A549 (cell line): Measurements from ENCODE around the gene CFAP58. TPM values are rescaled to one million over a fixed set of nuclear protein-coding genes. Genes with fewer than 3 reads are reported as not detected.
A peak's percentile ranks its signal among the peaks of the same experiment; 100 is the strongest.

Source experiments
- ATAC-seq, 2 experiments: fragments of 200-7000 bp in 1 of 2; fragments of >200 bp in 1 of 2; cut with Nextera tagmentation in 1 of 2; cut with Tn5 transposase in 1 of 2; 3 replicates each; pipeline versions ENCODE4 v1.8.0 to v1.9.1; 2018 to 2020; ENCODE audit warnings: mild to moderate bottlenecking in 1 of 2, moderate library complexity in 1 of 2
- CTCF ChIA-PET: fragments of 300-600 bp; sonication (Branson Sonifier 250); formaldehyde crosslinking; extraction: SDS; loops from one replicate; lab custom pipeline; 2021; ENCODE audit warnings: antibody characterized with exemption, inconsistent platforms; lab: Yijun Ruan, JAX
- POLR2A ChIA-PET: fragments of 350-600 bp; formaldehyde crosslinking; extraction: SDS; loops from one replicate; lab custom pipeline; 2021; ENCODE audit warnings: antibody characterized with exemption, inconsistent platforms; lab: Yijun Ruan, JAX
- DNase-seq, 2 experiments: peaks; one replicate each; pipeline versions ENCODE4 v3.0.0 to v3.0.0-alpha.2; 2011 to 2016; ENCODE audit warnings: low read depth in 1 of 2, low spot score in 1 of 2
- FAIRE-seq: peaks from 2 replicates; lab custom pipeline; 2011; peaks lifted over from hg19 to GRCh38; lab: Jason Lieb, UNC
- H3K27ac ChIP-seq, 2 experiments: fragments of >200 bp; sonication (Bioruptor Twin); formaldehyde crosslinking; 3 replicates each; pipeline ENCODE4 v1.5.1; 2016 to 2017
- H3K4me1 ChIP-seq: fragments of >200 bp; sonication (Bioruptor Twin); formaldehyde crosslinking; 3 replicates; pipeline ENCODE4 v1.6.1; 2016
- H3K4me2 ChIP-seq: fragments of >200 bp; sonication (Bioruptor Twin); formaldehyde crosslinking; 3 replicates; pipeline ENCODE4 v1.6.1; 2016
- H3K4me3 ChIP-seq: fragments of >200 bp; sonication (Bioruptor Twin); formaldehyde crosslinking; 3 replicates; pipeline ENCODE4 v1.5.1; 2016
- H3K9me3 ChIP-seq: fragments of >200 bp; sonication (Bioruptor Twin); formaldehyde crosslinking; 3 replicates; pipeline ENCODE4 v1.6.1; 2016
- CBX8 ChIP-seq: fragments of 200-600 bp; sonication (generic); IDR thresholded peaks from 2 replicates; pipeline ENCODE4 v1.6.1; 2016
- CEBPB ChIP-seq, 2 experiments: fragments of >200 bp in 1 of 2; sonication (Bioruptor Twin) in 1 of 2; formaldehyde crosslinking in 1 of 2; IDR thresholded peaks; 2 replicates each; pipeline ENCODE4 v1.6.1; 2012 to 2016
- CHD2 ChIP-seq: fragments of 150-350 bp; IDR thresholded peaks from 2 replicates; pipeline ENCODE4 v1.6.1; 2014; ENCODE audit warnings: low read length; ENCODE audit not compliant: partially characterized antibody
- EHMT2 ChIP-seq: fragments of 200-600 bp; sonication (generic); IDR thresholded peaks from 2 replicates; pipeline ENCODE4 v1.6.1; 2016; ENCODE audit warnings: antibody characterized with exemption, low read depth, mild to moderate bottlenecking, moderate library complexity
- FOSB ChIP-seq: fragments of 250-450 bp; sonication (Bioruptor Pico); IDR thresholded peaks from 2 replicates; pipeline ENCODE4 v1.5.0; 2020; ENCODE audit warnings: mild to moderate bottlenecking, moderate library complexity
- FOSL2 ChIP-seq, 2 experiments: fragments of 450-650 bp in 1 of 2; fragments of >200 bp in 1 of 2; sonication (Bioruptor Twin) in 1 of 2; formaldehyde crosslinking; IDR thresholded peaks; 2 replicates each; pipeline versions ENCODE4 v1.5.0 to v1.6.1; 2016 to 2020; ENCODE audit warnings: mild to moderate bottlenecking in 1 of 2, moderate library complexity in 1 of 2
- FOXS1 ChIP-seq: fragments of 250-450 bp; sonication (Bioruptor Pico); IDR thresholded peaks from 2 replicates; pipeline ENCODE4 v1.5.0; 2020; ENCODE audit warnings: mild to moderate bottlenecking, moderate library complexity
- HEYL ChIP-seq: fragments of 250-450 bp; sonication (Bioruptor Pico); IDR thresholded peaks from 2 replicates; pipeline ENCODE4 v1.8.0; 2021; ENCODE audit warnings: mild to moderate bottlenecking, moderate library complexity
- HOXA7 ChIP-seq: fragments of 250-450 bp; sonication (Bioruptor Pico); IDR thresholded peaks from 2 replicates; pipeline ENCODE4 v1.5.0; 2020; ENCODE audit warnings: mild to moderate bottlenecking, moderate library complexity
- HOXB13 ChIP-seq: fragments of 250-450 bp; sonication (Bioruptor Pico); IDR thresholded peaks from 2 replicates; pipeline ENCODE4 v1.5.0; 2020; ENCODE audit warnings: low read depth, mild to moderate bottlenecking, moderate library complexity
- JUN ChIP-seq, 2 experiments: fragments of >200 bp; sonication (Bioruptor Twin); formaldehyde crosslinking; IDR thresholded peaks; 2 replicates in 1 of 2; 3 replicates in 1 of 2; pipeline ENCODE4 v1.6.1; 2016 to 2017
- JUNB ChIP-seq: fragments of >200 bp; sonication (Bioruptor Twin); formaldehyde crosslinking; IDR thresholded peaks from 2 replicates; pipeline ENCODE4 v1.6.1; 2016
- MAZ ChIP-seq: fragments of 150-350 bp; IDR thresholded peaks from 2 replicates; pipeline ENCODE4 v1.6.1; 2014; ENCODE audit warnings: antibody characterized with exemption, low read depth, low read length, borderline replicate concordance
- MYC ChIP-seq: IDR thresholded peaks from 2 replicates; pipeline ENCODE4 v1.6.1; 2012; ENCODE audit warnings: mild to moderate bottlenecking, inconsistent platforms, low read length, improper control_type of control experiment, borderline replicate concordance
- NR3C1 ChIP-seq: fragments of >200 bp; sonication (Bioruptor Twin); formaldehyde crosslinking; IDR thresholded peaks from 3 replicates; pipeline ENCODE4 v1.6.1; 2017
- POLR2A ChIP-seq: IDR thresholded peaks from 2 replicates; pipeline ENCODE4 v1.6.1; 2012; ENCODE audit warnings: mild to moderate bottlenecking, low read length
- RAD21 ChIP-seq, 2 experiments: fragments of >200 bp in 1 of 2; sonication (Bioruptor Twin) in 1 of 2; formaldehyde crosslinking in 1 of 2; IDR thresholded peaks in 1 of 2; conservative IDR thresholded peaks in 1 of 2; 2 replicates in 1 of 2; 3 replicates in 1 of 2; pipeline ENCODE4 v1.6.1; 2012 to 2018; ENCODE audit warnings: inconsistent platforms in 1 of 2
- RARB ChIP-seq: fragments of 250-450 bp; sonication (Bioruptor Pico); IDR thresholded peaks from 2 replicates; pipeline ENCODE4 v1.8.0; 2021; ENCODE audit warnings: mild to moderate bottlenecking, moderate library complexity
- RCOR1 ChIP-seq: fragments of 150-350 bp; IDR thresholded peaks from 2 replicates; pipeline ENCODE4 v1.6.1; 2014; ENCODE audit warnings: antibody characterized with exemption, low read length, low read depth
- RFX5 ChIP-seq: fragments of 450-650 bp; IDR thresholded peaks from 2 replicates; pipeline ENCODE4 v1.7.1; 2014; ENCODE audit warnings: antibody characterized with exemption, mild to moderate bottlenecking, moderate library complexity
- RNF2 ChIP-seq: fragments of 200-600 bp; sonication (generic); IDR thresholded peaks from 2 replicates; pipeline ENCODE4 v1.6.1; 2016; ENCODE audit warnings: low read depth, mild to moderate bottlenecking, antibody characterized with exemption, moderate library complexity, borderline replicate concordance
- SMC3 ChIP-seq: fragments of >200 bp; sonication (Bioruptor Twin); formaldehyde crosslinking; IDR thresholded peaks from 3 replicates; pipeline ENCODE4 v1.6.1; 2018; ENCODE audit warnings: inconsistent platforms
- TP53 ChIP-seq: fragments of 250-450 bp; sonication (Bioruptor Pico); IDR thresholded peaks from 2 replicates; pipeline ENCODE4 v1.5.0; 2021; ENCODE audit warnings: mild to moderate bottlenecking, moderate library complexity
- ZC3H11A ChIP-seq: fragments of 450-650 bp; IDR thresholded peaks from 2 replicates; pipeline ENCODE4 v1.6.1; 2014; ENCODE audit warnings: antibody characterized with exemption, mild to moderate bottlenecking
- ZSCAN20 ChIP-seq: fragments of 250-450 bp; sonication (Bioruptor Pico); IDR thresholded peaks from 2 replicates; pipeline ENCODE4 v1.8.0; 2022; ENCODE audit warnings: mild to moderate bottlenecking, moderate library complexity
- WGBS: methylation state at CpG from one replicate; pipeline ENCODE4 v1.1.6; 2017; ENCODE audit errors: missing lambda C conversion rate; 5-methylcytosine and 5-hydroxymethylcytosine counted together
- polyA plus RNA-seq, 4 experiments: library from polyadenylated mRNA; depleted of rRNA in 3 of 4; stranded (reverse); fragments of >200 nt; fragmentation: RNase III in 1 of 4; extraction: RNeasy Plus Mini Kit Qiagen cat#74134 plus additional on column Dnase treatment in 1 of 4; gene quantifications; 2 replicates in 3 of 4; 3 replicates in 1 of 4; pipeline ENCODE4 v1.2.3, GENCODE V29; 2011 to 2017
- TF ChIP-seq, protein P1 (sequence below): IDR thresholded peaks from 2 replicates; pipeline ENCODE4 v1.6.1; 2012
- TF ChIP-seq, protein P2 (sequence below): IDR thresholded peaks from 2 replicates; pipeline ENCODE4 v1.6.1; 2012
- TF ChIP-seq, protein P3 (sequence below): fragments of 200-600 bp; sonication (generic); IDR thresholded peaks from 2 replicates; pipeline ENCODE4 v1.6.1; 2016; ENCODE audit warnings: antibody characterized with exemption, mild to moderate bottlenecking, moderate library complexity
- TF ChIP-seq, protein P4 (sequence below): fragments of 150-350 bp; IDR thresholded peaks from 2 replicates; pipeline ENCODE4 v1.6.1; 2014; ENCODE audit warnings: low read depth, mild to moderate bottlenecking, low read length
- TF ChIP-seq, protein P5 (sequence below): fragments of >200 bp; sonication (Bioruptor Twin); formaldehyde crosslinking; IDR thresholded peaks from 3 replicates; pipeline ENCODE4 v1.6.1; 2016

Gene CFAP58
- polyA plus RNA-seq, 2 of the 4 experiments (the other 2 are of a cell fraction): 0.22 to 0.25 TPM

DNA sequence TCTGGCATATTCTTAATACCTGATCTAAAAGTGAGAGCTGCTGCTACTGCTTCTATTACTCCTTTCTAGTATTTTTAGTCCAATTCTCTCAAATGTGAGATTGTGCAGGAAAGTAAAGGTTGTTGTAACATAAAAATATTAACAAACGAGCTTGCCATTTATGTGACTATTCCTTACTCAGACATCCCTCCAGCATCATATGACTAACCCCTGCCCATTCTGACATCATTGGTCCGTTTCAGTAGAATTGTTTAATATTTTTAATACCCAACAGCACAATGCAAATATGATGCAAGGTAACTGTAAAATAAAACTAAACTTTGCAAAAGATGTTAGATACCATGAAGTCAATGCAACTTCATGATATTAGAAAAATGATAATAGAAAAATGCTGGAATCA lies 83.6 kb downstream of the CFAP58 start:
- FAIRE-seq (peak; percentile 13), DNase-seq (no peak), ATAC-seq (no peak)
- WGBS: 6% methylated on average over 2 of the region's 2 CpGs
- Histone ChIP-seq H3K4me3 (no peak overlapping the region), H3K27ac (no peak overlapping the region), H3K4me2 (no peak overlapping the region), H3K4me1 (no peaks in the 10 kb centered on the region), H3K9me3 (no peaks in the 10 kb centered on the region)
- ChIA-PET POLR2A (no interaction called here), CTCF (interaction anchor here (1.0 kb wide), 1 partner anchor 17 kb away, joined by 3 read pairs; no protein-coding TSS in a partner anchor)
- TF ChIP-seq FOSL2 (IDR thresholded peaks at IDR 0.05) (no peak), FOSL2 (CRISPR knock-in tag; IDR thresholded peaks at IDR 0.05) (no peak), EHMT2 (no peak), NR3C1 (no peak), RAD21 (conservative IDR thresholded peaks at IDR 0.05 in 1 of 2, IDR thresholded peaks at IDR 0.05 in 1 of 2) (no peak), JUN (IDR thresholded peaks at IDR 0.05) (no peak), CEBPB (IDR thresholded peaks at IDR 0.05) (no peak), POLR2A (no peak), HOXA7 (CRISPR knock-in tag) (no peak), RARB (CRISPR knock-in tag) (no peak), MAZ (no peak), RCOR1 (no peak), RFX5 (no peak), FOXS1 (CRISPR knock-in tag) (no peak), ZC3H11A (no peak), MYC (no peak), HOXB13 (CRISPR knock-in tag) (no peak)
- TF ChIP-seq, protein P1, sequence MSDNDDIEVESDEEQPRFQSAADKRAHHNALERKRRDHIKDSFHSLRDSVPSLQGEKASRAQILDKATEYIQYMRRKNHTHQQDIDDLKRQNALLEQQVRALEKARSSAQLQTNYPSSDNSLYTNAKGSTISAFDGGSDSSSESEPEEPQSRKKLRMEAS: no peak
- TF ChIP-seq, protein P2, sequence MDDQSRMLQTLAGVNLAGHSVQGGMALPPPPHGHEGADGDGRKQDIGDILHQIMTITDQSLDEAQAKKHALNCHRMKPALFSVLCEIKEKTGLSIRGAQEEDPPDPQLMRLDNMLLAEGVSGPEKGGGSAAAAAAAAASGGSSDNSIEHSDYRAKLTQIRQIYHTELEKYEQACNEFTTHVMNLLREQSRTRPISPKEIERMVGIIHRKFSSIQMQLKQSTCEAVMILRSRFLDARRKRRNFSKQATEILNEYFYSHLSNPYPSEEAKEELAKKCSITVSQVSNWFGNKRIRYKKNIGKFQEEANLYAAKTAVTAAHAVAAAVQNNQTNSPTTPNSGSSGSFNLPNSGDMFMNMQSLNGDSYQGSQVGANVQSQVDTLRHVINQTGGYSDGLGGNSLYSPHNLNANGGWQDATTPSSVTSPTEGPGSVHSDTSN: no peak

DNA sequence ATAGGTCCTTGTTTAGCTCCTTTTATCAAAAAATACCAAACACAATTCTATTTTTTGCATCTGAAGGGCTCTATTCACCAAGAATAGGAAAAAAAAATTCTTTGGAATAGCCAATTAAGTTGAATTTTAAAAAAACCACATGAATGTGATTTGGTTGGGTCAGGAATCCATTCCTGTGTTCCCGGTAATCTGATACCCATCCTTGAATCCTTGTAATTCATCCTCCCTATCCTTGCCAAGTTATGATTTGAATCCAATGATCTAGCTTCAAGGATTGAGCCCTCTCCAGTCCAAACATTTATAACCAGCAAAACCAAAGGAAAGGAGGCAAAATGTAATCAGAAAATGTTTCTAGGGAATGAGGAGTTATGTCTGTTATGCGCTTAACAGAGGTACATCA lies 86.6 kb downstream of the CFAP58 start:
- Histone ChIP-seq H3K4me1 (no peaks in the 10 kb centered on the region), H3K9me3 (no peaks in the 10 kb centered on the region)
- TF ChIP-seq FOSL2 (IDR thresholded peaks at IDR 0.05) (no peak), FOSL2 (CRISPR knock-in tag; IDR thresholded peaks at IDR 0.05) (no peak), JUNB (no peak), RAD21 (conservative IDR thresholded peaks at IDR 0.05 in 1 of 2, IDR thresholded peaks at IDR 0.05 in 1 of 2) (no peak), CBX8 (no peak), RNF2 (no peak), SMC3 (no peak), FOSB (CRISPR knock-in tag) (no peak), HEYL (no peak), CHD2 (no peak), ZSCAN20 (CRISPR knock-in tag) (no peak), TP53 (CRISPR knock-in tag) (no peak)
- TF ChIP-seq, protein P3, sequence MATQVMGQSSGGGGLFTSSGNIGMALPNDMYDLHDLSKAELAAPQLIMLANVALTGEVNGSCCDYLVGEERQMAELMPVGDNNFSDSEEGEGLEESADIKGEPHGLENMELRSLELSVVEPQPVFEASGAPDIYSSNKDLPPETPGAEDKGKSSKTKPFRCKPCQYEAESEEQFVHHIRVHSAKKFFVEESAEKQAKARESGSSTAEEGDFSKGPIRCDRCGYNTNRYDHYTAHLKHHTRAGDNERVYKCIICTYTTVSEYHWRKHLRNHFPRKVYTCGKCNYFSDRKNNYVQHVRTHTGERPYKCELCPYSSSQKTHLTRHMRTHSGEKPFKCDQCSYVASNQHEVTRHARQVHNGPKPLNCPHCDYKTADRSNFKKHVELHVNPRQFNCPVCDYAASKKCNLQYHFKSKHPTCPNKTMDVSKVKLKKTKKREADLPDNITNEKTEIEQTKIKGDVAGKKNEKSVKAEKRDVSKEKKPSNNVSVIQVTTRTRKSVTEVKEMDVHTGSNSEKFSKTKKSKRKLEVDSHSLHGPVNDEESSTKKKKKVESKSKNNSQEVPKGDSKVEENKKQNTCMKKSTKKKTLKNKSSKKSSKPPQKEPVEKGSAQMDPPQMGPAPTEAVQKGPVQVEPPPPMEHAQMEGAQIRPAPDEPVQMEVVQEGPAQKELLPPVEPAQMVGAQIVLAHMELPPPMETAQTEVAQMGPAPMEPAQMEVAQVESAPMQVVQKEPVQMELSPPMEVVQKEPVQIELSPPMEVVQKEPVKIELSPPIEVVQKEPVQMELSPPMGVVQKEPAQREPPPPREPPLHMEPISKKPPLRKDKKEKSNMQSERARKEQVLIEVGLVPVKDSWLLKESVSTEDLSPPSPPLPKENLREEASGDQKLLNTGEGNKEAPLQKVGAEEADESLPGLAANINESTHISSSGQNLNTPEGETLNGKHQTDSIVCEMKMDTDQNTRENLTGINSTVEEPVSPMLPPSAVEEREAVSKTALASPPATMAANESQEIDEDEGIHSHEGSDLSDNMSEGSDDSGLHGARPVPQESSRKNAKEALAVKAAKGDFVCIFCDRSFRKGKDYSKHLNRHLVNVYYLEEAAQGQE: no peak
- TF ChIP-seq, protein P4, sequence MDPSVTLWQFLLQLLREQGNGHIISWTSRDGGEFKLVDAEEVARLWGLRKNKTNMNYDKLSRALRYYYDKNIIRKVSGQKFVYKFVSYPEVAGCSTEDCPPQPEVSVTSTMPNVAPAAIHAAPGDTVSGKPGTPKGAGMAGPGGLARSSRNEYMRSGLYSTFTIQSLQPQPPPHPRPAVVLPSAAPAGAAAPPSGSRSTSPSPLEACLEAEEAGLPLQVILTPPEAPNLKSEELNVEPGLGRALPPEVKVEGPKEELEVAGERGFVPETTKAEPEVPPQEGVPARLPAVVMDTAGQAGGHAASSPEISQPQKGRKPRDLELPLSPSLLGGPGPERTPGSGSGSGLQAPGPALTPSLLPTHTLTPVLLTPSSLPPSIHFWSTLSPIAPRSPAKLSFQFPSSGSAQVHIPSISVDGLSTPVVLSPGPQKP: no peak
- TF ChIP-seq, protein P5, sequence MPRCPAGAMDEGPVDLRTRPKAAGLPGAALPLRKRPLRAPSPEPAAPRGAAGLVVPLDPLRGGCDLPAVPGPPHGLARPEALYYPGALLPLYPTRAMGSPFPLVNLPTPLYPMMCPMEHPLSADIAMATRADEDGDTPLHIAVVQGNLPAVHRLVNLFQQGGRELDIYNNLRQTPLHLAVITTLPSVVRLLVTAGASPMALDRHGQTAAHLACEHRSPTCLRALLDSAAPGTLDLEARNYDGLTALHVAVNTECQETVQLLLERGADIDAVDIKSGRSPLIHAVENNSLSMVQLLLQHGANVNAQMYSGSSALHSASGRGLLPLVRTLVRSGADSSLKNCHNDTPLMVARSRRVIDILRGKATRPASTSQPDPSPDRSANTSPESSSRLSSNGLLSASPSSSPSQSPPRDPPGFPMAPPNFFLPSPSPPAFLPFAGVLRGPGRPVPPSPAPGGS: no peak
- TF ChIP-seq, all 56 proteins: peak for 0
- ATAC-seq: no peak
- FAIRE-seq: no peak
- Histone ChIP-seq H3K4me3 (no peak overlapping the region), H3K4me2 (no peak overlapping the region), H3K27ac (no peak overlapping the region)
- WGBS: 84% methylated on average over 2 of the region's 2 CpGs
- DNase-seq: no peak
- ChIA-PET POLR2A (no interaction called here), CTCF (interaction anchor here (1.0 kb wide), 1 partner anchor 117 kb away, joined by 3 read pairs; no protein-coding TSS in a partner anchor)
